ENCODE measurements around the gene PTPRT.

DNA sequence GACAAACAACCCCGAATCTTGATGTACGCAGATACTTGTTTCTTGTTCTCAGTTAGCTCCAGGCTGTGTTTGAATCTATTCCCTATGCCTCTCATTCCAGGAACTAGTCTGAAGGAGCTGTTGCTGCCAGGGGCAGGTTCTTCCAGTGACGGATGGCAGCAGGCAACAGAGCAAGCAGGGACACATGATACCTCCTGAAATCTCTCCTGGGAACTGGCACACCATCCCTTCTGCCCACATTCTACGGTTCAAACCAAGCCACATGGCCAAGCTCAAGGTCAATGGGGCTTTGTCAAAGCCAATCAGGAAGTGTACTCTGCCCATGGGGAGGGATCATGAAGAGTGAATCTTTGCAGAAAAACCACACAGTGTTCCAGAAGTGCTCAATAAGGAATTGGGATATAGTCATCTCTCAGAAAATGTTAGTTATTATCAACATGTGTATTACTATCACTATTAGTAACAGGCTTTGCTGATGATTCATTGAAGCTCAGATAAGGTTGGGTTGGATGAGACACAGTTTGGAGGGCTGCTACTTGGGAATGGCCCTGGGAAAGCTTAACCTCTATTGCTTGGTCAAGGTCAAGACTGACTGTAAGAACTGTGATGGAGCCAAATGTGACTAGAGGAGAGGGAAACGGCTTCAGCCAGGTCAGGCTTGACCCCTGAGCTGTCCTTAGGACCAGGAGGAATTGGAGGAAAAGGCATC lies 454.9 kb downstream of the PTPRT start:
- TF ChIP-seq, protein P1, sequence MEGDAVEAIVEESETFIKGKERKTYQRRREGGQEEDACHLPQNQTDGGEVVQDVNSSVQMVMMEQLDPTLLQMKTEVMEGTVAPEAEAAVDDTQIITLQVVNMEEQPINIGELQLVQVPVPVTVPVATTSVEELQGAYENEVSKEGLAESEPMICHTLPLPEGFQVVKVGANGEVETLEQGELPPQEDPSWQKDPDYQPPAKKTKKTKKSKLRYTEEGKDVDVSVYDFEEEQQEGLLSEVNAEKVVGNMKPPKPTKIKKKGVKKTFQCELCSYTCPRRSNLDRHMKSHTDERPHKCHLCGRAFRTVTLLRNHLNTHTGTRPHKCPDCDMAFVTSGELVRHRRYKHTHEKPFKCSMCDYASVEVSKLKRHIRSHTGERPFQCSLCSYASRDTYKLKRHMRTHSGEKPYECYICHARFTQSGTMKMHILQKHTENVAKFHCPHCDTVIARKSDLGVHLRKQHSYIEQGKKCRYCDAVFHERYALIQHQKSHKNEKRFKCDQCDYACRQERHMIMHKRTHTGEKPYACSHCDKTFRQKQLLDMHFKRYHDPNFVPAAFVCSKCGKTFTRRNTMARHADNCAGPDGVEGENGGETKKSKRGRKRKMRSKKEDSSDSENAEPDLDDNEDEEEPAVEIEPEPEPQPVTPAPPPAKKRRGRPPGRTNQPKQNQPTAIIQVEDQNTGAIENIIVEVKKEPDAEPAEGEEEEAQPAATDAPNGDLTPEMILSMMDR (IDR thresholded peaks at IDR 0.05), result no peak
- TF ChIP-seq ZFX (IDR thresholded peaks at IDR 0.05; ENCODE audit: borderline replicate concordance), result no peak

All from 22Rv1 (cell line).